ENCODE measurements around the gene SCNN1B.

DNA sequence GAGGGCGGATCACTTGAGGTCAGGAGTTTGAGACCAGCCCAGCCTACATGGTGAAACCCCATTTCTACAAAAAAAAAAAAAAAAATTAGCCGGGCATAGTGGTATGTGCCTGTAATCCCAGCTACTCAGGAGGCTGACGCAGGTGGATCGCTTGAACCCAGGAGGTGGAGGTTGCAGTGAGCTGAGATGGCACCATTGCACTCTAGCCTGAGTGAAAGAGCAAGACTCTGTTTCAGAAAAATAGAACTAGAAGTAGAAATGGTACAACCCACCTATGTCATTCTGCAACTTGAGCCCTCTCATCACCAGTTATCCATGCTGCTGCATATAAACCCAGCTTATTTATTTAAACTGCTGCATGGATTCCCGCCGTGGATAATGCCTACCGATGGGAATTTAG, 1.6 kb downstream of the SCNN1B start:
- TF ChIP-seq POLR2A (IDR thresholded peaks at IDR 0.05; ENCODE audit: low read depth, low read length), result no peak
- no peak for TF ChIP-seq POLR2AphosphoS5 (IDR thresholded peaks at IDR 0.05; ENCODE audit: low read depth, low read length)

All from GM12892 (cell line).